SU-DHL-6 (cell line): Measurements from ENCODE around the gene LDAH.

Experiments
- CTCF ChIP-seq: fragments of 200-600 bp; sonication (generic); IDR thresholded peaks from one replicate; pipeline ENCODE4 v1.5.1; 2017; ENCODE audit warnings: antibody characterized with exemption, mild to moderate bottlenecking, low read length, moderate library complexity; ENCODE audit not compliant: insufficient read depth, poor library complexity, severe bottlenecking
- EZH2phosphoT487 ChIP-seq: fragments of 200-600 bp; sonication (generic), shearing (Covaris generic); conservative IDR thresholded peaks from 2 replicates; pipeline ENCODE4 v1.6.1; 2018; ENCODE audit warnings: mild to moderate bottlenecking, antibody characterized with exemption, low read length, moderate library complexity, mixed read lengths

GRCh38 chr2:20672201-20672951 is 150.5 kb downstream of the LDAH start:
- TF ChIP-seq EZH2phosphoT487: no peak
- TF ChIP-seq CTCF: no peak
